H9 (cell line): ENCODE measurements around the gene GLMP. TPM values are rescaled to one million over a fixed set of nuclear protein-coding genes. Genes with fewer than 3 reads are reported as not detected.

Source experiments
- DNase-seq: peaks from one replicate; pipeline ENCODE4 v3.0.0-alpha.2; 2017
- H2AFZ ChIP-seq: one replicate; pipeline ENCODE4 v1.6.1; 2013; ENCODE audit warnings: mild to moderate bottlenecking, low read length, control low read depth, moderate library complexity
- H2AK5ac ChIP-seq: 2 replicates; pipeline ENCODE4 v1.6.1; 2013; ENCODE audit warnings: low read length, control low read depth, mixed read lengths; ENCODE audit not compliant: insufficient read length
- H2BK120ac ChIP-seq: one replicate; pipeline ENCODE4 v1.6.1; 2013; ENCODE audit warnings: low read depth, mild to moderate bottlenecking, low read length, control low read depth, inconsistent platforms; ENCODE audit not compliant: poor library complexity, severe bottlenecking
- H2BK12ac ChIP-seq: 2 replicates; pipeline ENCODE4 v1.6.1; 2013; ENCODE audit warnings: low read length, control low read depth, mixed read lengths, low read depth; ENCODE audit not compliant: insufficient read length
- H2BK15ac ChIP-seq: 2 replicates; pipeline ENCODE4 v1.6.1; 2013; ENCODE audit warnings: low read depth, low read length, control low read depth
- H2BK20ac ChIP-seq: one replicate; pipeline ENCODE4 v1.6.1; 2013; ENCODE audit warnings: low read depth, mild to moderate bottlenecking, low read length, control low read depth, inconsistent platforms; ENCODE audit not compliant: poor library complexity, severe bottlenecking
- H2BK5ac ChIP-seq: 2 replicates; pipeline ENCODE4 v1.6.1; 2013; ENCODE audit warnings: low read length, control low read depth, mixed read lengths; ENCODE audit not compliant: insufficient read length
- H3K14ac ChIP-seq: 2 replicates; pipeline ENCODE4 v1.6.1; 2013; ENCODE audit warnings: low read length, control low read depth; ENCODE audit not compliant: insufficient read depth
- H3K18ac ChIP-seq: 2 replicates; pipeline ENCODE4 v1.6.1; 2013; ENCODE audit warnings: low read depth, mild to moderate bottlenecking, mixed read lengths, low read length, control low read depth; ENCODE audit not compliant: insufficient read length
- H3K23ac ChIP-seq: 2 replicates; pipeline ENCODE4 v1.6.1; 2013; ENCODE audit warnings: low read length, control low read depth, mixed read lengths, low read depth; ENCODE audit not compliant: insufficient read length
- H3K23me2 ChIP-seq: 2 replicates; pipeline ENCODE4 v1.6.1; 2013; ENCODE audit warnings: low read depth, mild to moderate bottlenecking, mixed read lengths, low read length, control low read depth; ENCODE audit not compliant: insufficient read length, poor library complexity, severe bottlenecking
- H3K27ac ChIP-seq: 2 replicates; pipeline ENCODE4 v1.5.1; 2013; ENCODE audit warnings: low read length, control low read depth, mixed read lengths, low read depth; ENCODE audit not compliant: insufficient read length
- H3K27me3 ChIP-seq: 2 replicates; pipeline ENCODE4 v1.6.1; 2013; ENCODE audit warnings: low read length, control low read depth, inconsistent platforms; ENCODE audit not compliant: insufficient read depth
- H3K4ac ChIP-seq: 2 replicates; pipeline ENCODE4 v1.6.1; 2013; ENCODE audit warnings: low read depth, mild to moderate bottlenecking, control low read depth, inconsistent platforms, low read length, moderate library complexity
- H3K4me1 ChIP-seq: 2 replicates; pipeline ENCODE4 v1.6.1; 2013; ENCODE audit warnings: low read length, control low read depth, inconsistent platforms; ENCODE audit not compliant: insufficient read depth
- H3K4me2 ChIP-seq: 2 replicates; pipeline ENCODE4 v1.6.1; 2013; ENCODE audit warnings: low read length, control low read depth, mixed read lengths; ENCODE audit not compliant: insufficient read length, insufficient read depth
- H3K56ac ChIP-seq: 2 replicates; pipeline ENCODE4 v1.6.1; 2013; ENCODE audit warnings: low read depth, mild to moderate bottlenecking, mixed read lengths, low read length, control low read depth; ENCODE audit not compliant: insufficient read length
- H3K79me1 ChIP-seq: 2 replicates; pipeline ENCODE4 v1.6.1; 2013; ENCODE audit warnings: low read depth, mild to moderate bottlenecking, moderate library complexity, low read length, control low read depth, inconsistent platforms; ENCODE audit not compliant: insufficient read depth, poor library complexity, severe bottlenecking
- H3K79me2 ChIP-seq: 2 replicates; pipeline ENCODE4 v1.6.1; 2013; ENCODE audit warnings: low read length, control low read depth, inconsistent platforms; ENCODE audit not compliant: insufficient read depth
- H3K9ac ChIP-seq: 2 replicates; pipeline ENCODE4 v1.6.1; 2013; ENCODE audit warnings: low read length, control low read depth, mixed read lengths; ENCODE audit not compliant: insufficient read length; ENCODE audit errors: extremely low read depth
- H3K9me3 ChIP-seq: one replicate; pipeline ENCODE4 v1.6.1; 2013; ENCODE audit warnings: low read depth, low read length, inconsistent platforms; ENCODE audit not compliant: control insufficient read depth
- H3T11ph ChIP-seq: one replicate; pipeline ENCODE4 v1.6.1; 2013; ENCODE audit warnings: mild to moderate bottlenecking, low read length, control low read depth, inconsistent platforms
- H4K20me1 ChIP-seq: one replicate; pipeline ENCODE4 v1.6.1; 2013; ENCODE audit not compliant: control insufficient read depth, insufficient read length, insufficient read depth
- H4K5ac ChIP-seq: 2 replicates; pipeline ENCODE4 v1.6.1; 2013; ENCODE audit warnings: low read depth, mild to moderate bottlenecking, mixed read lengths, low read length, control low read depth; ENCODE audit not compliant: insufficient read length
- H4K8ac ChIP-seq: replicated peaks from 2 replicates; pipeline ENCODE4 v1.6.1; 2013; ENCODE audit warnings: low read length, control low read depth, mixed read lengths, low read depth; ENCODE audit not compliant: insufficient read length
- H4K91ac ChIP-seq: 2 replicates; pipeline ENCODE4 v1.6.1; 2013; ENCODE audit warnings: low read depth, mild to moderate bottlenecking, moderate library complexity, mixed read lengths, low read length, control low read depth; ENCODE audit not compliant: insufficient read length
- H3K27ac Mint-ChIP-seq, 3 experiments: 2 replicates in 2 of 3; 3 replicates in 1 of 3; pipeline ENCODE4 v1.8.0; 2020 to 2021; ENCODE audit warnings: mixed read lengths in 3 of 3, mild to moderate bottlenecking in 1 of 3, moderate library complexity in 1 of 3
- H3K27me3 Mint-ChIP-seq: 2 replicates; pipeline ENCODE4 v1.8.0; 2021; ENCODE audit warnings: low read depth, mild to moderate bottlenecking, moderate library complexity, mixed read lengths
- H3K36me3 Mint-ChIP-seq, 3 experiments: 2 replicates in 2 of 3; 3 replicates in 1 of 3; pipeline ENCODE4 v1.8.0; 2020 to 2021; ENCODE audit warnings: low read depth in 3 of 3, mixed read lengths in 3 of 3; ENCODE audit not compliant: insufficient read depth in 1 of 3
- H3K4me1 Mint-ChIP-seq, 2 experiments: 2 replicates each; pipeline ENCODE4 v1.8.0; 2020; ENCODE audit warnings: mixed read lengths in 2 of 2
- H3K4me3 Mint-ChIP-seq, 2 experiments: 2 replicates in 1 of 2; 3 replicates in 1 of 2; pipeline ENCODE4 v1.8.0; 2020 to 2021; ENCODE audit warnings: mild to moderate bottlenecking in 2 of 2, mixed read lengths in 2 of 2, moderate library complexity in 1 of 2
- H3K9me3 Mint-ChIP-seq, 2 experiments: 2 replicates in 1 of 2; 3 replicates in 1 of 2; pipeline ENCODE4 v1.8.0; 2020; ENCODE audit warnings: mild to moderate bottlenecking in 2 of 2, mixed read lengths in 2 of 2, moderate library complexity in 1 of 2
- CTCF ChIP-seq: fragments of 200-600 bp; sonication (generic); conservative IDR thresholded peaks from 3 replicates; pipeline ENCODE4 v1.8.0; 2021; ENCODE audit warnings: antibody characterized with exemption, mild to moderate bottlenecking
- WGBS: extraction: QIAGEN DNeasy Blood & Tissue Kit; methylation state at CpG from one replicate; pipeline ENCODE4 v1.1.7; 2013; ENCODE audit warnings: missing lambda C conversion rate, low lambda C conversion rate, mixed read lengths; ENCODE audit not compliant: insufficient read length; ENCODE audit errors: extremely low coverage; 5-methylcytosine and 5-hydroxymethylcytosine counted together
- total RNA-seq: library from RNA; stranded (reverse); gene quantifications from 2 replicates; pipeline ENCODE4 v1.2.1, GENCODE V29; 2021

Gene GLMP
- total RNA-seq, 1 experiment from 2014 or later: 49.2 TPM

GRCh38 chr1:156320560-156320959 is 25.1 kb upstream of the GLMP start:
- Histone ChIP-seq H2AK5ac (no peak overlapping the region), H4K20me1 (no peaks in the 10 kb centered on the region), H2BK12ac (no peak overlapping the region), H2BK120ac (no peak overlapping the region), H3K27ac (no peak overlapping the region), H3K4me2 (no peak overlapping the region), H2BK20ac (no peak overlapping the region), H4K91ac (no peak overlapping the region), H3K18ac (no peak overlapping the region), H3K14ac (no peak overlapping the region), H3K79me1 (no peaks in the 10 kb centered on the region), H3K4ac (no peak overlapping the region), H3K4me1 (no peaks in the 10 kb centered on the region), H2BK5ac (no peak overlapping the region), H3K9me3 (no peaks in the 10 kb centered on the region), H3K23me2 (no peaks in the 10 kb centered on the region), H3K27me3 (no peaks in the 10 kb centered on the region), H4K8ac (no peak overlapping the region), H3K23ac (no peak overlapping the region), H3K9ac (no peak overlapping the region), H4K5ac (no peak overlapping the region), H3K56ac (no peak overlapping the region), H3K79me2 (no peaks in the 10 kb centered on the region), H3T11ph (no peak overlapping the region), H2AFZ (no peak overlapping the region), H2BK15ac (no peak overlapping the region)
- no peaks in the 10 kb centered on the region for H3K27me3 Mint-ChIP-seq
- no peak overlapping the region for H3K27ac Mint-ChIP-seq
- H3K9me3 Mint-ChIP-seq: no peaks in the 10 kb centered on the region
- H3K4me1 Mint-ChIP-seq: no peaks in the 10 kb centered on the region
- no CpG with 5 or more reads among the region's 3 CpGs for WGBS
- DNase-seq: no peak
- H3K36me3 Mint-ChIP-seq: peaks cover 64 to 96% (median 89%) of the 10 kb centered on the region in 3 experiments
- no peak overlapping the region for H3K4me3 Mint-ChIP-seq
- TF ChIP-seq CTCF: no peak
